Measurements from ENCODE around the gene MYO18A. TPM values are rescaled to one million over a fixed set of nuclear protein-coding genes. Genes with fewer than 3 reads are reported as not detected.

The MYO18A gene
- total and polyA plus RNA-seq, 9 donors: 23.0 to 53.9 (median 31.7) TPM

DNA sequence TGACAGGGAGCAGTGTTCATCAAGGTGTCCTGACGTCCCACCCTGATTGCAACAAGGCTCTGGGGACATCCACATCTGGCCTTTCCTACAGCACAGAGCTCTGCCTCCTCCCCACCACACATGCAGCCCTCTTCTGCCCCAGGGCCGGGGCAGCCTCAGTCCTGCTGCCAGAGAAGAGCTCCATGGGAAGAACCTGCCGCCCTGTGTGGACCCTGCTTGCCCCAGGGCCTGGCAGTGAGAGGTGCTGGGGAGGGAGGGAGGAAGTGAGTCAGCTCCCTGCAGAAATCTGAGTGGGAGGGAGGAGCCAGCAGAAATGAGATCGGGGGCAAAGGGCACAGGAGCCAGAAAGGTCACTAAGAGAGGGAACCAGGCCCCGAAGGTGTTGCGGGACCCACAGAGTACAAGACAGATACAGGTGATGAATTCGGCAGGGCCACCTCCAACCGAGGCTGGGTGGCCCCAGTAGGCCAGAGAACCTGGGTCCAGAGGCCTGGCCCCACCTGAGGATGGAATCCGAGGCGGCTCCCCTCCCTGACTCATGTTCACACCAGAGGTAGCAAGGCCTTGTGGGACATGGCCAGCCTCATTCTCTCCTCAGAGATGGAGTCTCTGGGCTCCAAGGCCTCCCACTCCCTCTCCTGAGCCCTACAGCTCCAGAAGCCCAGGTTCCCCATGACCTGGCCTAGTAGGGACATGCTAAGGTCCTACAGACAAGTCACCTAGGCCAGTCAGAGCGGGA lies 24.8 kb downstream of the MYO18A start:
- intact Hi-C loops (cut with DNase I): loop anchor here in 1 of 4 donors (10.0 kb wide), 1 partner anchor 59 kb away; no protein-coding TSS in a partner anchor
- DNase-seq: peak in 2 of 5 donors; percentile 44 to 57
- no peaks in the 10 kb centered on the region for H3K36me3 ChIP-seq
- H3K4me1 ChIP-seq (ENCODE audit: insufficient read depth): peaks cover 44% of the 10 kb centered on the region
- peak overlapping the region in 1 of 2 donors; percentile 32 for H3K27ac ChIP-seq
- H3K27me3 ChIP-seq: no peaks in the 10 kb centered on the region
- no peaks in the 10 kb centered on the region for H3K9me3 ChIP-seq
- TF ChIP-seq CTCF (IDR thresholded peaks at IDR 0.05): no peak
- no peak for TF ChIP-seq POLR2A (IDR thresholded peaks at IDR 0.05)
- TF ChIP-seq EP300 (IDR thresholded peaks at IDR 0.05): no peak
- no peak overlapping the region for H3K4me3 ChIP-seq
- WGBS, 3 donors: 59 to 64% (median 62%) methylated on average over 11 of the region's 11 CpGs

DNA sequence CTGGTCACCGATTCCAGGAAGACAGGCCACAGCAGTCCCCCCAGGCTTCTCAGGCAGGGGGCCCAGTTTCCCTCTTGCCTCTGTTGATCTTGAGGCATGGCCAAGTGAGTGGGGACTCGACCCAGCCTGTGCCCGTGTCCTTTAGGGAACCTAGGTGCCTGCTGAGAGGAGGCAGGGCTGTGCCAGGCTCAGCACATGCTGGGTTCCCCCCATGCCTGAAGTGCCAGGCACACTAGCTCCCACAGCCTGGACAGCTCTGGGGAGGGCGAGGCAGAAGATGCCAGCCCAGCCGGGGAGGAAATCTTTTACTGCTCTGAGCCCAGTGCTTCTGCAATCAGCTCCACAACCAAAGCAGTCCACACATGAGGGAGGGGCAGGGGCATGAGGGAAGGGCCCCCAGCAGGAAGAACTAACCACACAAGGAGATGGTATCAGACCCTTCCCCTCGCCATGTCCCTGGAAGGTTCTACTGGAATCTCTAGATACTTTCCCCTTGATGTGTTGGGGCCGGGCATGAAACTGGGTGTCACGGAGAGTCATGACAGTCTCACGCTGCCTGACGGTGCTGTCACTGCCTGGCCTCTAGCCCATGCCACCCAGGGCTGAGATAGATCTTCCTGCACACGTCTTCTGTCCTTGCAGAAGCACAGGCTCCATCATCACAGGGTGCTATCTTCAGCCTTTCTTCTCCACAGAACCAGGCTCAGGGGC lies 25.5 kb downstream of the MYO18A start:
- TF ChIP-seq EP300 (IDR thresholded peaks at IDR 0.05) (no peak), CTCF (IDR thresholded peaks at IDR 0.05) (no peak), POLR2A (IDR thresholded peaks at IDR 0.05) (no peak)
- intact Hi-C loops (cut with DNase I): loop anchor here in 1 of 4 donors (10.0 kb wide), 1 partner anchor 60 kb away; no protein-coding TSS in a partner anchor
- H3K27ac ChIP-seq: no peak overlapping the region
- H3K4me3 ChIP-seq: no peak overlapping the region
- no peak for DNase-seq
- H3K9me3 ChIP-seq: no peaks in the 10 kb centered on the region
- no peaks in the 10 kb centered on the region for H3K27me3 ChIP-seq
- H3K36me3 ChIP-seq: no peaks in the 10 kb centered on the region
- H3K4me1 ChIP-seq (ENCODE audit: insufficient read depth): peaks cover 43% of the 10 kb centered on the region
- 76 to 83% (median 78%) methylated on average over 11 of the region's 11 CpGs for WGBS, 3 donors

GRCh38 chr17:29151567-29151966 lies 28.6 kb downstream of the MYO18A start:
- H3K27ac ChIP-seq: no peak overlapping the region
- TF ChIP-seq POLR2A (IDR thresholded peaks at IDR 0.05) (no peak), CTCF (IDR thresholded peaks at IDR 0.05) (no peak), EP300 (IDR thresholded peaks at IDR 0.05) (no peak)

DNA sequence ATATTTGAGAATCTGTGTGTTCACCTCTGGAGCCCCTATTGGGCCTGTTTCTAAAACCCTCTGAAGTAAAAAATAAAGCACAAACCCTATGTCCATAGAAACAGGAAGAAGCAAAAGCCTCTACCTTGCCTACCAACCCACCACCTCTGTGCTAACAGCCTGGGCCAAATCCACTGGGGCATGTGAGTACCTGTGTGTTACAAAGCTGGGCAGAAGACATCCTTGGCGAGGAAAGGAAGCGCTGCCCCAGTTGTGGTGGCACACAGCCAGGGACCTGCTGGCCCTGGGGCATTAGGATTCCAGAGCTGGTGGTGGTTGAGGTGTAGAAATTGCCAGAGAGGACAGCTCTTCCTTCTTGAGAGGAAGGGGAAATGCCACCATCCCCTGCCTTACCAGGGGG lies 30.0 kb downstream of the MYO18A start:
- 95 to 98% (median 97%) methylated on average over 2 of the region's 2 CpGs for WGBS, 3 donors
- DNase-seq: no peak
- no peaks in the 10 kb centered on the region for H3K36me3 ChIP-seq
- H3K9me3 ChIP-seq: no peaks in the 10 kb centered on the region
- no peak overlapping the region for H3K27ac ChIP-seq
- intact Hi-C loops (cut with DNase I): loop anchor here in 2 of 4 donors (2.0 to 10.0 kb wide), 2 partner anchors 31 to 65 kb away; partner anchors contain the start of gene MYO18A (in 1 of the 2)
- no peak overlapping the region for H3K4me3 ChIP-seq
- TF ChIP-seq CTCF (IDR thresholded peaks at IDR 0.05) (no peak), EP300 (IDR thresholded peaks at IDR 0.05) (no peak), POLR2A (IDR thresholded peaks at IDR 0.05) (no peak)
- no peaks in the 10 kb centered on the region for H3K27me3 ChIP-seq
- peaks cover 10% of the 10 kb centered on the region for H3K4me1 ChIP-seq (ENCODE audit: insufficient read depth)

More at GRCh38 chr17:29151567-29151966, 28.6 kb downstream of the MYO18A start:
- Histone ChIP-seq H3K27me3 (no peaks in the 10 kb centered on the region), H3K9me3 (no peaks in the 10 kb centered on the region), H3K4me1 (ENCODE audit: insufficient read depth) (peaks cover 24% of the 10 kb centered on the region), H3K4me3 (no peak overlapping the region), H3K36me3 (no peaks in the 10 kb centered on the region)
- no peak for DNase-seq
- WGBS, 3 donors: 69 to 80% (median 77%) methylated on average over 4 of the region's 4 CpGs
- intact Hi-C loops (cut with DNase I): loop anchor here in 2 of 4 donors (2.0 to 10.0 kb wide), 2 partner anchors 29 to 63 kb away; partner anchors contain the start of gene MYO18A (in 1 of the 2)
